Cardiac septum (tissue), 1 donor: ENCODE results near the gene CELF5. TPM values are rescaled to one million over a fixed set of nuclear protein-coding genes. Genes with fewer than 3 reads are reported as not detected.
"Not testable (repeated sequence)": the region's sequence is repeated elsewhere in the genome, so short reads cannot be mapped to it uniquely, and the experiment has no call there.

Experiments used
- DNase-seq: peaks from one replicate; pipeline ENCODE4 v3.0.0-alpha.2; 2020; ENCODE audit warnings: low spot score
- intact Hi-C: fragments of 100-400 bp; cut with DNase I; formaldehyde crosslinking; loops from one replicate; pipeline ENCODE4 v1.14.0; 2022
- total RNA-seq: library from RNA; stranded (reverse); fragmentation: NEBNext Ultra II Directional; extraction: Animal tissue kit (Norgen Biotek cat#: 25700); gene quantifications from one replicate; pipeline ENCODE4 v1.2.1, GENCODE V29; 2021
- donor health status: DM: no; HTN: no; CAD: no.

Gene CELF5
- total RNA-seq, 1 donor from 2014 or later: not detected

DNA sequence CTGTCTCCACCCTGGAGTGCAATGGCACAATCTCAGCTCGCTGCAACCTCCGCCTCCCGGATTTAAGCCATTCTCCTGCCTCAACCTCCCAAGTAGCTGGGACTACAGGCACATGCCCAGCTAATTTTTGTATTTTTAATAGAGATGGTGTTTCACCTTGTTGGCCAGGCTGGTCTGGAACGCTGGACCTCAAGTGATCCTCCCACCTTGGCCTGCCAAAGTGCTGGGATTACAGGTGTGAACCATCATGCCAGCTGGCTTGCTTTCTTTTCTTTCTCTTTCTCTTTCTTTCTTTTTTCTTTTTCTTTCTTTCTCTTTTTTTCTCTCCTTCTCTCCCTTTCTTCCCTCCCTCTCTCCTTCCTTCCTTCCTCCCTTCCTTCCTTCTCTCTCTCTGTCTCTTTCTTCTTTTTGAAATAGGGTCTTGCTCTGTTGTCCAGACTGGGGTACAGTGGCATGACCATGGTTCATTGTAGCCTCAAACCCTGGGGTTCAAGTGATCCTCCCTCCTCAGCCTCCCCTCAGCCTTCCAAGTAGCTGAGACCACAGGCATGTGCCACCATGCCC is 108.6 kb downstream of the CELF5 start:
- intact Hi-C loops: no loop called here
- no peak for DNase-seq

DNA sequence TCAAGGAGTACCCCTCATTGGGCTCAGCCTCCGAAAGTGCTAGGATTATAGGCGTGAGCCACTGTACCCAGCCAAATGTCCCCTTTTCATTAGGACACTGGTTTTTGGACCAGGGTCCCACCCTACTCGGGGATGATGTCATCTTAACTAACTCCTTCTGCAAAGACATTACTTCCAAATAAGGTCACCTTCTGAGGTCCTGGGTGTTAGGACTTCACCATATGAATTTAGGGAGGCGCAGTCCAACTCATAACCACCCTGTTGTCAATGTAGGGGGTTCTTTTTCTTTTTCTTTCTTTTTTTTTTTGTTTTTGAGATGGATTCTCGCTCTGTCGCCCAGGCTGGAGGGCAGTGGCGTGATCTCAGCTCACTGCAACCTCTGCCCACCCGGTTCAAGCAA is 109.2 kb downstream of the CELF5 start:
- intact Hi-C loops: no loop called here
- DNase-seq: no peak

DNA sequence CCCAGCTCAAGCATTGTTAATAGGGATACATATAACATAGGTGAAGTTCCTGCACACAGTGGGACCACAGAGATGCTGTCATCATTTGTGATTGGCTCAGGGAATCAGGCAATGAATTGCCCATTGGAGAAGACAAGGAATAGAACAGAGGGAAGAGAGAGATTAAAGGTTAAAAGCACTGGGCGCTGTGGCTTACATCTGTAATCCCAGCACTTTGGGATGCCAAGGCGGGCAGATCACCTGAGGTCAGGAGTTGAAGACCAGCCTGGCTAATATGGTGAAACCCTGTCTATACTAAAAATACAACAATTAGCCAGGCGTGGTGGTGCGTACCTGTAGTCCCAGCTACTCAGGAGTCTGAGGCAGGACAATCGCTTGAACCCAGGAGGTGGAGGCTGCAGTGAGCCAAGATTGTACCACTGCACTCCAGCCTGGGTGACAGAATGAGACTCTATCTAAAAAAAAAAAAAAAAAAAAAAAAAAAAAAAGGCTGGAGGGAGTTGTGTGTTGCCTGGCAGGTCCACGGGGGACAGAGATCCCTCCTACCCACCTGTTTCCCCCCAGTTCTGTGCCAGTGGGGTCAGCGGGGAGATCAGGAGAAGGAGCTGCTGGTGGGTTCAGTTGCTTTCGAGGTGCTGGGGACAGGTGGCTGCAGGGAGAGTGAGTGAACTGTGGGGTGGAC is 110.4 kb downstream of the CELF5 start:
- intact Hi-C loops, DNase-seq: not testable (repeated sequence)

DNA sequence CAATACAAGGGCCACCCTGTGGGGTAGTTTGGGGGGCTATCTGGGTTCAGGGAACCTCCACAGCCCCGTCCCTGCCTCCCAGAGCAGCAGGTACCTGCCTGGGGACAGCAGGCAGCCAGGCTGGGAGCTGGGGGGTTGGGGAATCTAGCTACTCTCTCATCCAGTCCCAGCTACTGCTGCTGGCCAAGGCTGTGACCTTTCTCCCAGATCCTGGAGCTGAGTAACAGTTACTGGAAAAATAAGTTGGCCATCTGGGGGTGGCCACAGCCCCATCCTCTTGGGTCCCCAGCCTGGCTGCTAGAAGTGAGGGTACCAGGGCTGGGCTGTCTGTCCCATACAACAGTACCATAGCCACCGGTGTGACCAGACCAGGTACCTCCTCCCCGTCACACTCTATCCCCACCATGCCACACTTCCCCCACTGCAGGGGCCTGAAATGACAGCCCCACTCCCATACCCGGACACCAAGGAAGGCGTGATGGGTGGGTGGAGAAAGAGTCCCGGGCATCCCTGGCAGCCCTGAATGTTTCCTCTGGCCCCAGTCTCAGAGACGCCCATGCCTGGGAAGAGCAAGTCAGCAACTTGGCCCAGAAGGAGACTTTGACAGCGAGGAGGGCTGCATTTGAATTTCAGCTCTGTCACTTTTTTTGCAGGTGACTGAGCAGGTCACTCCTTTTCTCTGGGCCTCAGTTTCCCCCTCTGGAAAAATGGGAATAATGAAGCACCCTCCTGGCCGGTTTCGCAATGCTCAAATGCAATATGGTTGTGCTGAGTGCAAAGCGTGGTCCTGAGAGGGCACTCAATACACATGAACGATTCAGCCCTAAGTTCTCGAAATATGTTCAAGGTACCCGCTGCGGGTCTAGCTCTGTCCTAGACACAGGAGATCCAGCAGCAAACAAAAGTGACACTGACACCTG is 111.2 kb downstream of the CELF5 start:
- no peak for DNase-seq
- intact Hi-C loops: loop anchor here (1.0 kb wide), 1 partner anchor 69 kb away; no protein-coding TSS in a partner anchor

DNA sequence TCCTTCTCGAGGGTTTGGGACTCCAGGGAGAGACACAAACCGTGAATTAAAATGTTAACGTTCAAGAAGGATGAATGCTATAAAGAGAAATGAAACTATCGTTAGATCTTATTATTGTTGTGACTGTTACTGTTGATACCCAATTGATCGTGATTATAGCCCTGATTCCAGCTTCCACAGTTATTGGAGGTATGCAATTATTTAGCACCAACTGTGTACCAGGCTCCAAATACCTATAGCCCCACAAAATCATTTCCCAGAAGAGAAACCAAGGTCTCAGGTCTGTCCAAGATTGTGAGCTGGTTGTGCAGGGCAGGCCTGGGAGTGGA is 111.9 kb downstream of the CELF5 start:
- intact Hi-C loops: loop anchor here (1.0 kb wide), 1 partner anchor 68 kb away; no protein-coding TSS in a partner anchor
- DNase-seq: no peak

- intact Hi-C loops: loop anchor here (1.0 kb wide), 1 partner anchor 67 kb away; no protein-coding TSS in a partner anchor
- peak; percentile 89 for DNase-seq
Measured at GRCh38 chr19:3336680-3337523, 112.4 kb downstream of the CELF5 start.

DNA sequence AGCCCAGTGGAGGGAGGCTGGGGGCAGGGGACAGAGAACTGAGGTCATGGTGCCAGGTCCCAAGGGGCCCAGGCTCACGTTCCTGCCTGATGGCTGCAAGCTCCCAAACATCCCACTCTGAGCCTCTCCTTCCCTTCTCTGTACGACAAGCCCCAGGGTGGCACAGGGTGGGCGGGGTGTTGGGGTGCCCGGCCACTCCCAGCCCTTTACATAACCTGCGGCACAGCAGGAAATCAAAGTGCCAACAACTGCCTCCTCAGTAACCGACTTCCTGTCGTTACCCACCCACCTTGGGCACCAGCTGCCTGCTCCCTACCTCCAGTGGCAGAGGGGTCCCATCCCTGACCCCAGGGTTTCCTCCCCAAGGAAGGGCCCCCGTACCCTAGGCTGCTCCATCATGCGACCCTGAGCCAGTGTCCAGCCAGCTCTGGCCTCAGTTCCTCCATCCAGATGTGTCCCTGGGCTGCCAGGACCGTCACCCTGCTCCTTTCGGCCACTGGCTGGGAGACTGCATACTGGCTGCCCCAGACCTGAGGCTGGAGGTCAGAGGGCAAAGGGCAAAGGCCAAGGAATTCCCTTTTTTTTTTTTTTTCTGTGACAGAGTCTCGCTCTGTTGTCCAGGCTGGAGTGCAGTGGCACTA is 114.2 kb downstream of the CELF5 start:
- no peak for DNase-seq
- intact Hi-C loops: no loop called here

DNA sequence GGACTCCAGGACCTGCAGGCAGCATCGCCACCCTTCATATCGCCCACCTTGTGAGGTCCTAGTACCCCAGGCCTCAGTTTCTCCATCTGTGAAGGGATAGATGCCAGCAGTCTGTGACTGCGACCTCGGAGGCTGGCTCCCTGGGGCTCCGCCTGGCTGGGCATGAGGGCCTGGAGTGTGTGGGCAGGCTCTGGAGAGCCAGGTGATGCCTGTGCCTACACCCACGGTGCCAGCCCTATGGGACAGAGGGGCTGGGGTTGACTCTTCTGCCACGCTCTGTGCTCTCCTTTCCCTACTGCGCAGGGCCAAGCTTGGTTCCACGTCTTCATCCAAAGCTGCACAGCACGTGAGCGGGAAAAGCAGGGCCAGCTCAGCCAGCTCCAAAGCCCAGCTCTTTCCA is 115.9 kb downstream of the CELF5 start:
- intact Hi-C loops: no loop called here
- DNase-seq: no peak

DNA sequence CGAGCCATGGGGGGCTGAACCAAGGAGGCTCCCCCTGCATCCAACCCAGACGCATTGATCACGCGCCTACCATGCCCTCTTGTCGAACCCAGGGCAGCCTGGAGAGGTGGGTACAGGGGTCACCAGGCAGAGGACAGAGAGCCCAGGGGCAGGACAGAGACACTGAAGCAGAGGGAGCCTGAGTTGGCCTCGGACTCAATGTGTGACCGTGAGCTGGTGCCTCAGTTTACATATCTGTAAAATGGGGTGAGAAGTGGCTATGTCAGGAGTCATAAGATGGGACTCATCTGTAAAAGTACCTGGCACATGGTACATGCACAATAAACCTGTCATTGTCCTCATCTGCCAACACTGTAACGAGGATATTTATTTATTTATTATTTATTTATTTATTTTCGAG is 117.8 kb downstream of the CELF5 start:
- no peak for DNase-seq
- intact Hi-C loops: no loop called here

GRCh38 chr19:3342962-3343361 is 118.5 kb downstream of the CELF5 start:
- DNase-seq, intact Hi-C loops: not testable (repeated sequence)

DNA sequence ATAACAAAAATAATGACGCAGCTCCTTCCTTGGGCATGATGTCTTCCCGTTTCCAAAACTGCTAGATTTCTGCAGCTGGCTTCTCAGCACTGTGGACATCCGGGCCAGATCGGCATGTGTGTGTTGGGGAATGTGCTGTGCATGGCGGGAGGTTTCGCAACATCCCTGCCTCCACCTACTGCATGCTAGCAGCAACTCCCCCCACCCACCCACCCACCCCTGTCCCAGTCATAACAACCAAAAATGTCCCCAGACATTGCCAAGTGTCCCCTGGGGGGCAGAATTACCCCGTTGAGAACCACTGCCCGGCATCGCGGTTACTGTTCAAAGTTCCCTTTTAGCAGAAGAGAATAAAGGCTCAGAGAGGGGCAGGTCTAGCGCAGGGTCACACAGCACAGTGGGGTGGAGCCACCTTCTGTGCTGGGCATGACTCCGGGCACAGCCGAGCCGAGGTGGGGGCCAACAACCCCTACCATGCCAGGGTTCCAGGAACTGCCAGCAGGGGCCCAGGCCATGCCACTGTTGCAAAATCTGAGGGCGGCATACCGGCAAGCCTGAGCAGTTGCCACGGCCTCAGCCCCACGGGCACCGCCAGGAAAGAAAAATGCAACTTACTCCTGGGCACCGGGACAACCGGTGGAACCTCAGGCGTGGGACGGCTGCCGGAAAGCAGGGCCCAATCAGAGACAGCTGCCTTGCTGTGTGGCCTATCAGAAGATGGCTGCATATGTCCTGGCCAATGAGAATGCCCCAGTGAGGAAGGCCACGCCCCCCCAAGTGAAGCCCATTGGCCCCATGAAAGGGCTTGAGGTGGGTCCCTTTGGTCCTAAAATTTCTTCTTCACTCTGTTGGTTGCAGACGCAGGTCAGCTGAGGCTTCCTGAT is 119.4 kb downstream of the CELF5 start:
- peak; percentile 82 for DNase-seq
- intact Hi-C loops: no loop called here

- intact Hi-C loops: no loop called here
- no peak for DNase-seq
Measured at GRCh38 chr19:3344608-3345598, 120.4 kb downstream of the CELF5 start.

GRCh38 chr19:3345850-3346460 is 121.5 kb downstream of the CELF5 start:
- no peak for DNase-seq
- intact Hi-C loops: no loop called here
